C1 segment of cervical spinal cord (tissue), 14 donors: ENCODE data around the gene FFAR3.

ENCODE experiments used
- DNase-seq, 14 donors: peaks; one replicate each; lab custom pipeline; 2025; lab: John Stamatoyannopoulos, UW

Gene FFAR3

GRCh38 chr19:35330475-35330874 is 27.8 kb upstream of the FFAR3 start:
- DNase-seq: no peak

- DNase-seq: no peak
Observed at GRCh38 chr19:35331551-35332214, 26.6 kb upstream of the FFAR3 start.

- no peak for DNase-seq
Observed at GRCh38 chr19:35332817-35333216, 25.4 kb upstream of the FFAR3 start.

GRCh38 chr19:35334144-35334753 is 24.0 kb upstream of the FFAR3 start:
- DNase-seq: no peak

GRCh38 chr19:35336166-35336955 is 21.9 kb upstream of the FFAR3 start:
- no peak for DNase-seq

- DNase-seq: no peak
Observed at GRCh38 chr19:35337097-35337983, 20.9 kb upstream of the FFAR3 start.

- DNase-seq: no peak
Observed at GRCh38 chr19:35337984-35338296, 20.3 kb upstream of the FFAR3 start.

GRCh38 chr19:35340431-35340830 is 17.8 kb upstream of the FFAR3 start:
- no peak for DNase-seq

GRCh38 chr19:35341006-35341405 is 17.3 kb upstream of the FFAR3 start:
- DNase-seq: no peak

GRCh38 chr19:35341565-35342225 is 16.6 kb upstream of the FFAR3 start:
- DNase-seq: no peak

GRCh38 chr19:35342430-35342829 is 15.8 kb upstream of the FFAR3 start:
- DNase-seq: no peak

- DNase-seq: no peak
Observed at GRCh38 chr19:35344511-35345031, 13.7 kb upstream of the FFAR3 start.

GRCh38 chr19:35345671-35346111 is 12.6 kb upstream of the FFAR3 start:
- DNase-seq: no peak

GRCh38 chr19:35346193-35347052 is 11.8 kb upstream of the FFAR3 start:
- DNase-seq: peak in 2 of 14 donors; percentile 19 to 21

- DNase-seq: peak in 5 of 14 donors; percentile 11 to 43 (median 12)
Observed at GRCh38 chr19:35347171-35347929, 10.9 kb upstream of the FFAR3 start, which contains the start of gene FFAR1. TSS of gene FFAR1 (plus strand) at chr19:35347902. CDS start at chr19:35351552, 3,650 bp downstream.

- no peak for DNase-seq
Observed at GRCh38 chr19:35347930-35348298, 10.3 kb upstream of the FFAR3 start.

GRCh38 chr19:35348911-35349611 is 9.2 kb upstream of the FFAR3 start:
- DNase-seq: no peak
